IPS DF 6.9 (cell line): ENCODE data around the gene SMC2.

Experiments used
- DNase-seq: peaks from one replicate; pipeline ENCODE4 v3.0.0-alpha.2; 2013; ENCODE audit warnings: low read depth, low spot score
- H3K27ac ChIP-seq: one replicate; pipeline ENCODE4 v1.5.1; 2013; ENCODE audit warnings: low read length, control low read depth
- H3K27me3 ChIP-seq: 2 replicates; pipeline ENCODE4 v1.6.1; 2013; ENCODE audit warnings: mild to moderate bottlenecking, low read length; ENCODE audit not compliant: control insufficient read depth, insufficient read depth
- H3K36me3 ChIP-seq: 2 replicates; pipeline ENCODE4 v1.6.1; 2013; ENCODE audit warnings: low read length; ENCODE audit not compliant: control insufficient read depth, insufficient read depth
- H3K4me1 ChIP-seq: 2 replicates; pipeline ENCODE4 v1.6.1; 2013; ENCODE audit warnings: low read length; ENCODE audit not compliant: control insufficient read depth, insufficient read depth
- H3K4me3 ChIP-seq: 2 replicates; pipeline ENCODE4 v1.5.1; 2013; ENCODE audit warnings: mild to moderate bottlenecking, low read length
- H3K9me3 ChIP-seq: 2 replicates; pipeline ENCODE4 v1.6.1; 2013; ENCODE audit warnings: low read length, inconsistent platforms; ENCODE audit not compliant: control insufficient read depth, insufficient read depth
- WGBS: extraction: QIAGEN DNeasy Blood & Tissue Kit; methylation state at CpG from one replicate; pipeline ENCODE4 v1.1.7; 2013; ENCODE audit warnings: mixed read lengths, missing lambda C conversion rate; ENCODE audit not compliant: insufficient read length, insufficient coverage; 5-methylcytosine and 5-hydroxymethylcytosine counted together

Gene SMC2

GRCh38 chr9:104093647-104094533 lies at the start of gene SMC2:
SMC2 (plus strand) TSS chr9:104094309; CDS start chr9:104095385, 1,076 bp downstream.
- peak; percentile 52 for DNase-seq
- Histone ChIP-seq H3K27me3 (no peaks in the 10 kb centered on the region), H3K9me3 (no peaks in the 10 kb centered on the region), H3K27ac (no peak within 1 kb of the TSS), H3K36me3 (no peaks in the 10 kb centered on the region), H3K4me1 (no peaks in the 10 kb centered on the region), H3K4me3 (peak within 1 kb of the TSS; percentile 98)
- WGBS, result no CpG with 5 or more reads among the region's 58 CpGs

GRCh38 chr9:104068546-104068945 lies 25.6 kb upstream of the SMC2 start:
- Histone ChIP-seq H3K4me1 (no peaks in the 10 kb centered on the region), H3K4me3 (no peak overlapping the region), H3K9me3 (peaks cover under 1% of the 10 kb centered on the region; the same call in 1 of the 2 replicates), H3K27ac (no peak overlapping the region), H3K27me3 (no peaks in the 10 kb centered on the region), H3K36me3 (no peaks in the 10 kb centered on the region)
- no peak for DNase-seq
- no CpG with 5 or more reads among the region's 1 CpG for WGBS

DNA sequence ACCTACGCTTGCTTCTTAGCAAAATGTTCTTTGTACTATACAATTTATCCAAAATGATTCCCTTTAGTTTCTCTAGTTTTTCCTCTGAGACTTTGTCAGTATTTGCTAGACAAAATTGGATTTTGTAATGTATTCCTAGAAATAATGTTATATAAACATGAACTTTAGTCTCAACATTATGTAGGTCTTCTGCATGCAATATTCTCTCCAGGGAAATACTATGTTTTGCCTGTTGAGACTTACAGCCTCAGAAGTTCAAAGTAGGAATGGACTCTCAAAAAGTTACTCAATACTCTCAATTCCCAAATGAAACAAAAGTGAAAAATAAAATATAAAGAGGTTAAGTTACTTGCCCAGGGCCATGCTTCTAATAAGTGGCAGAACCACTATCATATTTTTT lies 24.8 kb upstream of the SMC2 start:
- WGBS, result no CpG with 5 or more reads among the region's 1 CpG
- H3K27ac ChIP-seq, result no peak overlapping the region

DNA sequence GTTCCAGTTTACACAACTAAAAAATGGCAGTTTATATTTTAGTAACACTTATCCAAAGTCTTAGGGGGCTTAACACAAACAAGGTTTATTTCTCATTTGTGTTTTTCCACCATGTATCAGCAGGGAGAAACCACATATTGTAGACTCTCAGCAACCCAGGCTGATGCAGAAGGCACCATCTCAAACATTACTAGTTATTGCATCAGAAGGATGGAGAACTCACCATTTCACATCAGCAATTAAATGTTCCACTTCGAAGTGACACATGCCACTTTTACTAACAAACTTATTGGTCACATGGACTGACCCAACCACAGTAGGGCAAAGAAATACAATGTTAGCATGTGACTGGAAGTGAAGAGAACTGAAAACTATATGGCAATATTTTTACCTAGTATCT lies 22.5 kb upstream of the SMC2 start:
- WGBS, result no CpG with 5 or more reads among the region's 1 CpG
- Histone ChIP-seq H3K27me3 (no peaks in the 10 kb centered on the region), H3K4me1 (no peaks in the 10 kb centered on the region), H3K4me3 (no peak overlapping the region), H3K9me3 (peaks cover 1% of the 10 kb centered on the region; the same call in 1 of the 2 replicates), H3K36me3 (no peaks in the 10 kb centered on the region), H3K27ac (no peak overlapping the region)
- DNase-seq, result no peak

More for the DNA sequence above, 24.8 kb upstream of the SMC2 start:
- DNase-seq, result no peak
- no peaks in the 10 kb centered on the region for H3K27me3 ChIP-seq
- H3K4me3 ChIP-seq, result no peak overlapping the region
- peaks cover 1% of the 10 kb centered on the region; the same call in 1 of the 2 replicates for H3K9me3 ChIP-seq
- no peaks in the 10 kb centered on the region for H3K36me3 ChIP-seq
- no peaks in the 10 kb centered on the region for H3K4me1 ChIP-seq

DNA sequence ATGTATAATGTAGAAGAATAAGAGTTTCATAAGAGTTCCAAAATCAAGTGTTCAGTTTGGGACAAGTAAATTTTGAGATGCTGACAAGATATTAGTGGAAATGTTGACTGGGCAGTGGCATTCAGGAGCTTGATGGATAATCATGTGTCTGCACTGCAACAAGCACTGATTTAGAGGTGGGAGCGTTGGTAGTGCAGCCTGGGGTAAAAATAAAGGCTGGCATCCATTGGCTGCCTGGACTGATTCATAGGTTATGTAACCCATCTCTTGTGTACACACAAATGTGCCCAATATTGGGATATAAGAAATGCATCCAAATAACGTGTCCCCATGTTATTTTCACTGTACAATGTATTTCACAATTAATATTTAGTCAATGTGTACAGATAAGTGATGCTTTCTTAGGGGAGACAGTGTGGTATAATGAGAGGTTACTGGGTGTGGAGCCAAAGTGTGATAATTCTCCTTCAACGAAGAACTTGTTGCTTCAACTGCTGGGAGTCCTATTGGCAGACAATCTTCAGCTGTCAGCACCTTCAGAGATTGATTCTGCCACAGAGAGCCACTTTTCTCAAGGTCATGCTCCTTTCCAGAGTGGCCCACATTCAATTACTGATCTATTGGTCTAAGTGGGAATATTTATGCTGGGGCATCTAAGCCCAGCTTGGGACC lies 20.9 kb upstream of the SMC2 start:
- H3K4me1 ChIP-seq, result no peaks in the 10 kb centered on the region
- WGBS, result no CpG with 5 or more reads among the region's 3 CpGs
- H3K27ac ChIP-seq, result no peak overlapping the region

GRCh38 chr9:104073770-104074133 lies 20.4 kb upstream of the SMC2 start:
- Histone ChIP-seq H3K4me3 (no peak overlapping the region), H3K9me3 (peaks cover 1% of the 10 kb centered on the region; the same call in 1 of the 2 replicates), H3K4me1 (no peaks in the 10 kb centered on the region), H3K36me3 (no peaks in the 10 kb centered on the region), H3K27ac (no peak overlapping the region), H3K27me3 (no peaks in the 10 kb centered on the region)
- no CpG with 5 or more reads among the region's 3 CpGs for WGBS
- no peak for DNase-seq

More for the DNA sequence above, 20.9 kb upstream of the SMC2 start:
- no peak overlapping the region for H3K4me3 ChIP-seq
- peaks cover 1% of the 10 kb centered on the region; the same call in 1 of the 2 replicates for H3K9me3 ChIP-seq
- no peak for DNase-seq
- H3K36me3 ChIP-seq, result no peaks in the 10 kb centered on the region
- H3K27me3 ChIP-seq, result no peaks in the 10 kb centered on the region

GRCh38 chr9:104074876-104075275 lies 19.2 kb upstream of the SMC2 start:
- no peak overlapping the region for H3K27ac ChIP-seq
- no CpG with 5 or more reads among the region's 2 CpGs for WGBS
- H3K4me1 ChIP-seq, result no peaks in the 10 kb centered on the region
- no peaks in the 10 kb centered on the region for H3K27me3 ChIP-seq
- H3K9me3 ChIP-seq, result peaks cover 1% of the 10 kb centered on the region; the same call in 1 of the 2 replicates
- no peak for DNase-seq
- no peaks in the 10 kb centered on the region for H3K36me3 ChIP-seq
- no peak overlapping the region for H3K4me3 ChIP-seq

DNA sequence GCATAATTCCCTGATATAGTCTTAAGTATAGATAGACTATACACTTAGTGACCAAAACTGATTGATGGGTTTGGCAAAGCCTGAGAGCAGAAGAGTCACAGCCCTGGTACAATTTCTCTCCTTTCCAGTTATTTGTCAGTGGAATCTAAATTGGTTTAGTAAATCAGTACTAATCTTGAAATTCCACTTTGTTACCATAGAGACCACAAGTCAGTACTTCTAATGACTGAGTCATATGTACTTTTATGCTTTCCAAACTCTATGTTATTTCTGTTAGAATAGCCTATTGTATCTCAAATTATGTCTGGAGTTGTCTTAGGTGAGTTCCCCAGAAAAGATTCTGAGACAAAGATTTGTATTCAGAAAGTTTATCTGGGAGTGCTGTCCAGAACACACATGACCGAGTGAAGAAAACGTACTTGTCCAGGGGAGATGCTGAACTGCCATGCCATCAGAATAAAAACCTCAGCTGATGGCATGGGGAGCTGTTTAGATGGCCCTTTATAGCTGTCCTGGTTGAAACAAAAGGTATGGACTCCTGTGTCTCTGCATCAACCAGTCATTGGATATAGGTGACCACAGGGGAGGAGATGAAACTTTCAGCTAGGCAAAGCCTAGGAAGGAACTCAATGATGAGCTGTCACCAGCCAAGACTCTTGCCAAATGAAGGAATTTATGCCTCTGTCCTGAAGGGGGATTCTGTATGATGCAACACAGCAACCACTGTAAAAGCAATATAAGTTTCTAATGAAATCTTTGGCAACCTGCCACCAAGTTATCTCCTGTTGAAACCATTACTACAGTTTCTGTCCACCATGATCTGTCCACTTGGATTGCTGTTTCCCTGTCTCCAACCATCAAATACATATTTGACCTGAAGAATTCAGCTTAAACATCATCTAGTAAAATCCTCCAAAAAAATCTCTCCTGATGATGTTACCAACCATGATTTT lies 18.0 kb upstream of the SMC2 start:
- H3K9me3 ChIP-seq, result peaks cover 1% of the 10 kb centered on the region; the same call in 1 of the 2 replicates
- WGBS, result no CpG with 5 or more reads among the region's 2 CpGs
- H3K36me3 ChIP-seq, result no peaks in the 10 kb centered on the region
- no peaks in the 10 kb centered on the region for H3K27me3 ChIP-seq
- no peak for DNase-seq
- no peaks in the 10 kb centered on the region for H3K4me1 ChIP-seq
- no peak overlapping the region for H3K4me3 ChIP-seq
- no peak overlapping the region for H3K27ac ChIP-seq

GRCh38 chr9:104078596-104078995 lies 15.5 kb upstream of the SMC2 start:
- no peaks in the 10 kb centered on the region for H3K27me3 ChIP-seq
- no peak for DNase-seq
- no peak overlapping the region for H3K4me3 ChIP-seq
- no peaks in the 10 kb centered on the region for H3K4me1 ChIP-seq
- peaks cover 2% of the 10 kb centered on the region for H3K9me3 ChIP-seq
- H3K36me3 ChIP-seq, result no peaks in the 10 kb centered on the region
- H3K27ac ChIP-seq, result no peak overlapping the region

DNA sequence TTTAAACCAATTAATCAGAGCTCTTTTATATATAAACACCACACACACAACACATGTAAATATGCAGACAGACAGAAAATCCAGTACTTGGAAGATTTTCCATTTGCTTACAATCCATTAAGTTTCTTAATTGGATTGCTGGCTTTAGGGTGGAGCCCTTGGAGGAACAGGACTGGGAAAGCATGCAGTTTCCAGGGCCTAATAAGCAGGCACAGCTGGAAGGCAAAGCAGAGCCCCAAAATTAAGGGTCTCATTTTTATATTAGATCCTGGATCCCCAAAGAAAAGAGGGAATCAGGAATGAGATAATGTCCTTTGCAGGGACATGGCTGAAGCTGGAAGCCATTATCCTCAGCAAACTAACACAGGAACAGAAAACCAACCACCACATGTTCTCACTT lies 13.1 kb upstream of the SMC2 start:
- Histone ChIP-seq H3K36me3 (no peaks in the 10 kb centered on the region), H3K27me3 (no peaks in the 10 kb centered on the region), H3K4me1 (no peaks in the 10 kb centered on the region), H3K27ac (no peak overlapping the region), H3K4me3 (no peak overlapping the region), H3K9me3 (peaks cover 4% of the 10 kb centered on the region)
- no peak for DNase-seq
